Osteocyte (in vitro differentiated cells): ENCODE data around the gene FSD1L. TPM values are rescaled to one million over a fixed set of nuclear protein-coding genes. Genes with fewer than 3 reads are reported as not detected.
"Not testable (repeated sequence)": the region's sequence is repeated elsewhere in the genome, so short reads cannot be mapped to it uniquely, and the experiment has no call there.

ENCODE experiments used
- DNase-seq: peaks from one replicate; pipeline ENCODE4 v3.0.0; 2021; ENCODE audit warnings: mixed read lengths; ENCODE audit not compliant: unreplicated experiment; ENCODE audit errors: extremely low spot score
- H3K27ac Mint-ChIP-seq: one replicate; pipeline ENCODE4 v1.8.0; 2021; ENCODE audit warnings: mild to moderate bottlenecking, mixed read lengths; ENCODE audit not compliant: unreplicated experiment
- H3K27me3 Mint-ChIP-seq: one replicate; pipeline ENCODE4 v1.8.0; 2021; ENCODE audit warnings: mixed read lengths; ENCODE audit not compliant: unreplicated experiment
- H3K36me3 Mint-ChIP-seq: one replicate; pipeline ENCODE4 v1.8.0; 2021; ENCODE audit warnings: mixed read lengths; ENCODE audit not compliant: unreplicated experiment
- H3K4me1 Mint-ChIP-seq: one replicate; pipeline ENCODE4 v1.8.0; 2021; ENCODE audit warnings: mixed read lengths; ENCODE audit not compliant: unreplicated experiment
- H3K4me3 Mint-ChIP-seq: one replicate; pipeline ENCODE4 v1.8.0; 2021; ENCODE audit warnings: mild to moderate bottlenecking, moderate library complexity, mixed read lengths; ENCODE audit not compliant: unreplicated experiment
- H3K9me3 Mint-ChIP-seq: one replicate; pipeline ENCODE4 v1.8.0; 2021; ENCODE audit warnings: mixed read lengths; ENCODE audit not compliant: unreplicated experiment
- CTCF ChIP-seq: fragments of 200-600 bp; sonication (generic); IDR thresholded peaks from 2 replicates; pipeline ENCODE4 v1.5.0; 2021; ENCODE audit warnings: antibody characterized with exemption, mild to moderate bottlenecking, moderate library complexity
- total RNA-seq: library from RNA; stranded (reverse); gene quantifications from 2 replicates; pipeline ENCODE4 v1.2.1, GENCODE V29; 2021

FSD1L gene
- total RNA-seq, 1 donor from 2014 or later = 6.6 TPM

GRCh38 chr9:105557804-105558610, 110.2 kb downstream of the FSD1L start, which contains the start of gene FKTN:
FKTN (plus strand) TSS chr9:105558131; CDS start chr9:105575033, 16,902 bp downstream.
- Mint-ChIP-seq H3K27me3 (no peaks in the 10 kb centered on the region), H3K36me3 (peaks cover 25% of the 10 kb centered on the region), H3K4me1 (peaks cover 17% of the 10 kb centered on the region), H3K9me3 (peaks cover 18% of the 10 kb centered on the region), H3K4me3 (peak within 1 kb of the TSS; percentile 92), H3K27ac (peak within 1 kb of the TSS; percentile 93)
- TF ChIP-seq CTCF = no peak
- peak; percentile 93 for DNase-seq

- Mint-ChIP-seq H3K27me3 (no peaks in the 10 kb centered on the region), H3K36me3 (peaks cover 31% of the 10 kb centered on the region), H3K9me3 (peaks cover 20% of the 10 kb centered on the region), H3K27ac (no peak overlapping the region), H3K4me1 (no peaks in the 10 kb centered on the region), H3K4me3 (no peak overlapping the region)
- DNase-seq = no peak
- no peak for TF ChIP-seq CTCF
These were observed 124.6 kb downstream of the FSD1L start for GRCh38 chr9:105572455-105572854.

- peaks cover 18% of the 10 kb centered on the region for H3K36me3 Mint-ChIP-seq
- H3K4me3 Mint-ChIP-seq, H3K27me3 Mint-ChIP-seq: not testable (repeated sequence)
These were observed 132.1 kb downstream of the FSD1L start for GRCh38 chr9:105579952-105580351.

GRCh38 chr9:105581550-105581949, 133.7 kb downstream of the FSD1L start:
- not testable (repeated sequence) for DNase-seq, H3K27me3 Mint-ChIP-seq, H3K27ac Mint-ChIP-seq, H3K4me3 Mint-ChIP-seq, H3K4me1 Mint-ChIP-seq, H3K9me3 Mint-ChIP-seq
- peaks cover 10% of the 10 kb centered on the region for H3K36me3 Mint-ChIP-seq

More at GRCh38 chr9:105579952-105580351, 132.1 kb downstream of the FSD1L start:
- not testable (repeated sequence) for H3K27ac Mint-ChIP-seq, H3K4me1 Mint-ChIP-seq, H3K9me3 Mint-ChIP-seq, DNase-seq

GRCh38 chr9:105593145-105593544, 145.3 kb downstream of the FSD1L start:
- TF ChIP-seq CTCF = no peak
- Mint-ChIP-seq H3K27ac (no peak overlapping the region), H3K4me1 (no peaks in the 10 kb centered on the region), H3K9me3 (peaks cover 13% of the 10 kb centered on the region), H3K36me3 (peaks cover 32% of the 10 kb centered on the region), H3K27me3 (no peaks in the 10 kb centered on the region), H3K4me3 (no peak overlapping the region)
- no peak for DNase-seq

Other genes starting within 250 kb of the FSD1L start
- gene SLC44A1, start 203.4 kb upstream of the FSD1L start, total RNA-seq = 30.2 and 32.0 TPM in 2 replicates
- 23.5 and 23.7 TPM in 2 replicates for gene FKTN, start 110.1 kb downstream of the FSD1L start, total RNA-seq
- gene TAL2, start 214.4 kb downstream of the FSD1L start, total RNA-seq = not detected in 2 replicates
- 8.0 and 10.0 TPM in 2 replicates for gene TMEM38B, start 246.5 kb downstream of the FSD1L start, total RNA-seq